ENCODE measurements around the gene TRH. TPM values are rescaled to one million over a fixed set of nuclear protein-coding genes. Genes with fewer than 3 reads are reported as not detected.
A peak's percentile ranks its signal among the peaks of the same experiment; 100 is the strongest.

Gene TRH
- total RNA-seq, 1 donor from 2014 or later: not detected

DNA sequence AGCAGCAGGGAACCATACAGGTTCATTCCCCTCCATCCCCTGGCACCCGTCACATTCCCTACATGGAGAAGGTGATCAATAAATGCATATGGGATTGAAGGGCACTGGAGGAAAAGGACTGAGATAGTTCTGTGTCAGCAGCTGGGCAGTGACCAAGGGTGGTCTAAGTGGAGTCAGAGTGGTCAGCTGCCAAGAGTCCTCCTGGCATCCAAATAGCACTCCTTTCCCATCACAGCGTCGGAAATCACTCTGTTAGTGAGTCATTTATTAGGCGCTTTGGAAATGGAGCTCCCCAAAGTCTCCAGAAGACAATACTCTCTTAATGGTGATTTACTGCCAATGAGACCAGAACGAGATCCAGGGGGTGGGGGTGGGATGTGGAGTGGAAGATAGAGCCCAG is 6.8 kb upstream of the TRH start:
- DNase-seq: no peak
- intact Hi-C loops (cut with micrococcal nuclease): no loop called here
- ChIA-PET POLR2A (no interaction called here), CTCF (interaction anchor here (0.7 kb wide), 1 partner anchor 318 kb away, joined by 3 read pairs; no protein-coding TSS in a partner anchor)
- Mint-ChIP-seq H3K27ac (no peak overlapping the region), H3K4me3 (no peak overlapping the region), H3K36me3 (ENCODE audit: low read depth) (no peaks in the 10 kb centered on the region), H3K9me3 (no peaks in the 10 kb centered on the region), H3K4me1 (no peaks in the 10 kb centered on the region), H3K27me3 (peaks cover 20% of the 10 kb centered on the region)
- TF ChIP-seq, protein P1, sequence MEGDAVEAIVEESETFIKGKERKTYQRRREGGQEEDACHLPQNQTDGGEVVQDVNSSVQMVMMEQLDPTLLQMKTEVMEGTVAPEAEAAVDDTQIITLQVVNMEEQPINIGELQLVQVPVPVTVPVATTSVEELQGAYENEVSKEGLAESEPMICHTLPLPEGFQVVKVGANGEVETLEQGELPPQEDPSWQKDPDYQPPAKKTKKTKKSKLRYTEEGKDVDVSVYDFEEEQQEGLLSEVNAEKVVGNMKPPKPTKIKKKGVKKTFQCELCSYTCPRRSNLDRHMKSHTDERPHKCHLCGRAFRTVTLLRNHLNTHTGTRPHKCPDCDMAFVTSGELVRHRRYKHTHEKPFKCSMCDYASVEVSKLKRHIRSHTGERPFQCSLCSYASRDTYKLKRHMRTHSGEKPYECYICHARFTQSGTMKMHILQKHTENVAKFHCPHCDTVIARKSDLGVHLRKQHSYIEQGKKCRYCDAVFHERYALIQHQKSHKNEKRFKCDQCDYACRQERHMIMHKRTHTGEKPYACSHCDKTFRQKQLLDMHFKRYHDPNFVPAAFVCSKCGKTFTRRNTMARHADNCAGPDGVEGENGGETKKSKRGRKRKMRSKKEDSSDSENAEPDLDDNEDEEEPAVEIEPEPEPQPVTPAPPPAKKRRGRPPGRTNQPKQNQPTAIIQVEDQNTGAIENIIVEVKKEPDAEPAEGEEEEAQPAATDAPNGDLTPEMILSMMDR (IDR thresholded peaks at IDR 0.05): no peak
- no peak for ATAC-seq (ENCODE audit: low read depth)

DNA sequence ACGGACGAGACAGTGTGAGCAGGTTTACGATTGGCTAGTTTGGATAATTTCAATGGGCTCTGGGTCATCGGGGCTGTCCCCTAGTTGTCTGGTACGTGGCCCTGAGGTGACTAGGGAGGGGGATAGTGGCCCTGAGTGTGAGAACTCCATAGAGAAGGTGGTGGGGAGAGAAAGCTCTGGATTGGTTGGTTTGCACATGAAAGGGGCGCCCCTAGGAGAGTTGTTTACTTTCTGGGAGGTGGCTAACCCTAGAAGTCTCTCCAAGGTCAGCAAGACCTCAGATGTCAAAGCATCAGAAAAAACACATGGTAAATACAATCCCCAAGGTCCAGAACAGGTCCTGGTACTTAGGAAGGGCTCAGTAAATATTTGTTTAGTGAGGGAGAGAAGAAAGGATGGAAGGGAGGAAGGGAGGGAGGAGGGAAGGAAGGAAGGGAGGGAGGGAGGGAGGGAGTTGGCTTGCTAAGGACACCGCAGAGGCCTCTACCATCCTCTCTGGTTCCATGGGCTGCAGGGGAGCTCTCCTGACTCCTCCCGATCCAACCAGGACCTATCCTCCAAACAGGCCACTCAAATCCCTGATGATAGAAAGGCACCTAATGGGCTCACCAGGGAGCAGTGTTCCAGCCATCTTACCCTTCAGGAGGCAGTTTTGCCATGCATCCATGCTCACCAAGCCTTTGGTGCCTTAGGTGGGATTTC is 3.0 kb upstream of the TRH start:
- DNase-seq: no peak
- CTCF ChIA-PET: no interaction called here

DNA sequence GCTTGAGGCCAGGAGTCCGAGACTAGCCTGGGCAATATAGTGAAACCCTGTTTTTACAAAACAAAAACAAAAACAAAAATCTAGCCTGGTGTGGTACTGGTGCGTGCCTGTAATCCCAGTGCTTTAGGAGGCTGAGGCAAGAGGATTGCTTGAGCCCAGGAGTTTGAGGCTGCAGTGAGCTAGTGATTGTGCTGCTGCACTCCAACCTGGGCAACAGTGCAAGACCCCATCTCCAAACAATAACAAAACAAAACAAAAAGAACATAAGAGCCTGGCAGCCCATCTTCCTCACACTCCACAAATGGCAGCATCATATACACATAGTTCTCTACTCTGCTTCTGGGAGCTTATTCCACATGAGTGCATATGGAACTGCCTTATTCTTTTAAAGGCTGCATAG is 2.2 kb upstream of the TRH start:
- H3K27me3 Mint-ChIP-seq: peaks cover 49% of the 10 kb centered on the region
- H3K9me3 Mint-ChIP-seq: no peaks in the 10 kb centered on the region
- CTCF ChIA-PET: no interaction called here
- TF ChIP-seq, protein P1 (IDR thresholded peaks at IDR 0.05): no peak
- no peak overlapping the region for H3K4me3 Mint-ChIP-seq
- intact Hi-C loops (cut with micrococcal nuclease): no loop called here
- no peak for ATAC-seq (ENCODE audit: low read depth)
- H3K4me1 Mint-ChIP-seq: peaks cover 11% of the 10 kb centered on the region
- no peak overlapping the region for H3K27ac Mint-ChIP-seq
- H3K36me3 Mint-ChIP-seq (ENCODE audit: low read depth): no peaks in the 10 kb centered on the region
- POLR2A ChIA-PET: no interaction called here
- no peak for DNase-seq

More for the DNA sequence above, 3.0 kb upstream of the TRH start:
- no peak for ATAC-seq (ENCODE audit: low read depth)
- intact Hi-C loops (cut with micrococcal nuclease): no loop called here
- Mint-ChIP-seq H3K4me1 (peaks cover 11% of the 10 kb centered on the region), H3K27me3 (peaks cover 45% of the 10 kb centered on the region), H3K4me3 (no peak overlapping the region), H3K9me3 (no peaks in the 10 kb centered on the region), H3K27ac (no peak overlapping the region), H3K36me3 (ENCODE audit: low read depth) (no peaks in the 10 kb centered on the region)
- POLR2A ChIA-PET: no interaction called here
- TF ChIP-seq, protein P1 (IDR thresholded peaks at IDR 0.05): no peak

DNA sequence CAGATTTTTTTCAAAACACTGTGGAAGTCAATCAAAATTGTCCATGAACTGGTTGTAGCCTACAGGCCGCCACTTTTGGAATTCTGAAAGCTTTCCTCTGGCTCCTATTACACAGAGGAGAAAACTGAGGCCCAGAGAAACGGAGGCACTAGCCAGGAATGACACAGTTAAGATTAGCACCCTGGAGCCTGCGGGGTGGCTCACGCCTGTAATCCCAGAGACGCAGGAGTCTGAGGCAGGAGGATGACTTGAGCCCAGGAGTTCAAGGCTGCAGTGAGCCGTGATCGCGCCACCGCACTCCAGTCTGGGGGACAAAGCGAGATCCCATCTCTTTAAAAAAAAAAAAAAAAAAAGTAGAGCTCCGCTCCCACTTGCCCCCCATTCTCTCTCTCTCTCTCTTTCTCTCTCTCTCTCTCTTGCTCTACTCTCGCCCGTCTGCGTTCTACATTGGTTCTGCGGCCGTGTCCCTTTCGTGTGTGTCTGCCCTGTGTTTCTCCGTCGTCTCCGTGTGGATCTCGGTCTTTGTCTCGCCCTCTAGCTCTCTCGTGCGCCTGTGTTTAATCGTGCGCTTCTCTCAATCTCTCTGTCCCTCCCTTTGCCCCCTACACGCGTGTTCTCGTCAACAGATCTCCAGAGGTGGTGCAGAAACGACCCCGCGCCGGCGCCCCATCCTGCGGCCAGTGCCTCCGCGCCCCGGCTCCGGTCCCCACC is 512 bp upstream of the TRH start:
- Mint-ChIP-seq H3K4me1 (peaks cover 11% of the 10 kb centered on the region), H3K27ac (no peak overlapping the region), H3K36me3 (ENCODE audit: low read depth) (no peaks in the 10 kb centered on the region), H3K4me3 (peak overlapping the region; percentile 58), H3K27me3 (peaks cover 55% of the 10 kb centered on the region), H3K9me3 (no peaks in the 10 kb centered on the region)
- ChIA-PET POLR2A (no interaction called here), CTCF (no interaction called here)
- ATAC-seq (ENCODE audit: low read depth) (no peak), DNase-seq (no peak)
- TF ChIP-seq, protein P1 (IDR thresholded peaks at IDR 0.05): no peak
- intact Hi-C loops (cut with micrococcal nuclease): no loop called here

DNA sequence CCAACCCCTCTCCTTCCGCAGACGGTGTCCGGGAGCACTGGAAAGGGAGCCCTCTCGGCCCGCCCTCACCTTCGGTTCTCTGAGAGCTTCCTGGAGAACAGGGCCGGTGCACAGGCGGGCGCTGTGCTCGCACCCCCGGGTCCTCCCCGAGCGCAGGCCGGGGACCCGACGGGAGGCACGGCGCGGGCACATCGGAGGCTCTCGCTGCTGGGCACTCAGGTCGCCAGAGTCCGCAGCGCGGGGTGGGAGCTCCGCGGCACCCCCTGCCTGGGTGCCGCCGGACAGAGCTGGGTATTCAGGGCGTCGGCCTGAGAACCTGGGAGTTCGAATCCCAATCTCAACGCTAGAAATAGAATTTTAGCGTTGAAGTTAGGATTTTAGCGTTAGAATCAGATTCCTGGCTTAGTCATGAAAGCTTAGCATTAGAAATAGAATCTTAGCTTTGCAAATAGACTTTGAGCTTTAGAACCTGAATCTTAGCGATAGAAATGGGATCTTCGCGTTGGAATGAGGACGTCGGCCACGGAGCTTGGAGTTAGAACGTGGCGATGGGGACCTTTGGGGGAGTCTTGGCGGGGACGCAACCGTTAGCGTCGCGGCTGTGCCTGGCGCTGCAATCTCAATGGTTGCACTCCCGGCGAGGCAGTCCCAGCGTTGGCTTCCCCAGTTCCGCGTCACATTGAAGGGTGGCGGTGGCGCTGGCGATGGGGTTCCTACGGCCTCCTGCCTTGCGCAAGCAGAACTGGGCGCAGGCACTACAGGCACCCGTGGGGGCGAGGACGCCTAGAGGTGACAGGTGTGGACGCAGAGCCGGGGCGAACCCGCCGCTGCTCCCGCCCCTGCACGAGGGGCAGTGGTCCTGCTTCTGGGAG is 549 bp downstream of the TRH start:
- DNase-seq (peak; percentile 17), ATAC-seq (ENCODE audit: low read depth) (peak; percentile 37)
- ChIA-PET POLR2A (no interaction called here), CTCF (no interaction called here)
- Mint-ChIP-seq H3K9me3 (no peaks in the 10 kb centered on the region), H3K27ac (no peak overlapping the region), H3K4me1 (peaks cover 11% of the 10 kb centered on the region), H3K4me3 (peak overlapping the region; percentile 81), H3K27me3 (peaks cover 60% of the 10 kb centered on the region), H3K36me3 (ENCODE audit: low read depth) (no peaks in the 10 kb centered on the region)
- intact Hi-C loops (cut with micrococcal nuclease): no loop called here
- TF ChIP-seq, protein P1 (IDR thresholded peaks at IDR 0.05): no peak

Measured in activated B cell treated with CpG ODN at 0.5 μM for 24 hours (primary cell).